WTC11 (cell line): ENCODE measurements around the gene UBAP1. TPM values are rescaled to one million over a fixed set of nuclear protein-coding genes. Genes with fewer than 3 reads are reported as not detected.

Experiments
- ATAC-seq: fragments of 200-7000 bp; cut with Tn5 transposase; 2 replicates; pipeline ENCODE4 v1.10.0; 2021; ENCODE audit warnings: mild to moderate bottlenecking, moderate library complexity
- CTCF ChIA-PET: fragments of 300-600 bp; sonication (Branson Sonifier 250); formaldehyde crosslinking; loops from one replicate; lab custom pipeline; 2021; ENCODE audit warnings: antibody characterized with exemption; lab: Charles Lee
- POLR2A ChIA-PET: fragments of 350-600 bp; sonication (Branson Sonifier 250); formaldehyde crosslinking; loops from one replicate; lab custom pipeline; 2021; ENCODE audit warnings: antibody characterized with exemption; lab: Charles Lee
- DNase-seq: peaks from one replicate; pipeline ENCODE4 v3.0.0; 2021; ENCODE audit warnings: low spot score
- H3K27ac Mint-ChIP-seq: 2 replicates; pipeline ENCODE4 v1.8.0; 2021; ENCODE audit warnings: mixed read lengths
- H3K27me3 Mint-ChIP-seq: 2 replicates; pipeline ENCODE4 v1.8.0; 2021; ENCODE audit warnings: low read depth, mild to moderate bottlenecking, moderate library complexity, mixed read lengths
- H3K36me3 Mint-ChIP-seq: 2 replicates; pipeline ENCODE4 v1.8.0; 2021; ENCODE audit warnings: mixed read lengths
- H3K4me1 Mint-ChIP-seq: 2 replicates; pipeline ENCODE4 v1.8.0; 2022; ENCODE audit warnings: mixed read lengths
- H3K4me3 Mint-ChIP-seq: 2 replicates; pipeline ENCODE4 v1.8.0; 2021; ENCODE audit warnings: mild to moderate bottlenecking, moderate library complexity, mixed read lengths
- H3K9me3 Mint-ChIP-seq: 2 replicates; pipeline ENCODE4 v1.8.0; 2021; ENCODE audit warnings: mixed read lengths
- CREB1 ChIP-seq: sonication (generic); formaldehyde crosslinking; IDR thresholded peaks from 2 replicates; pipeline ENCODE4 v1.8.0; 2023; ENCODE audit warnings: mild to moderate bottlenecking, missing genetic modification reagents
- ELF4 ChIP-seq: sonication (generic); formaldehyde crosslinking; IDR thresholded peaks from 2 replicates; pipeline ENCODE4 v1.8.1; 2022; ENCODE audit warnings: low read depth, mild to moderate bottlenecking, moderate library complexity, missing genetic modification reagents
- EMX1 ChIP-seq: fragments of 250-450 bp; sonication (Bioruptor Pico); IDR thresholded peaks from 2 replicates; pipeline ENCODE4 v1.8.0; 2021; ENCODE audit warnings: mild to moderate bottlenecking
- FOXJ3 ChIP-seq: sonication (generic); formaldehyde crosslinking; IDR thresholded peaks from 2 replicates; pipeline ENCODE4 v1.9.0; 2021; ENCODE audit warnings: missing genetic modification reagents, mild to moderate bottlenecking, borderline replicate concordance
- HMGA2 ChIP-seq: fragments of 250-450 bp; sonication (Bioruptor Pico); IDR thresholded peaks from 2 replicates; pipeline ENCODE4 v1.4.0; 2021; ENCODE audit warnings: mild to moderate bottlenecking, moderate library complexity
- PREB ChIP-seq: sonication (generic); formaldehyde crosslinking; IDR thresholded peaks from 2 replicates; pipeline ENCODE4 v1.8.1; 2022; ENCODE audit warnings: mild to moderate bottlenecking, missing genetic modification reagents, moderate library complexity, borderline replicate concordance
- PRRX2 ChIP-seq: fragments of 250-450 bp; sonication (Bioruptor Pico); IDR thresholded peaks from 2 replicates; pipeline ENCODE4 v1.8.0; 2021; ENCODE audit warnings: mild to moderate bottlenecking
- ZBTB21 ChIP-seq: sonication (generic); formaldehyde crosslinking; IDR thresholded peaks from 2 replicates; pipeline ENCODE4 v1.8.1; 2023; ENCODE audit warnings: mild to moderate bottlenecking, missing genetic modification reagents, borderline replicate concordance
- ZNF219 ChIP-seq: sonication (generic); formaldehyde crosslinking; IDR thresholded peaks from 2 replicates; pipeline ENCODE4 v1.8.0; 2023; ENCODE audit warnings: missing genetic modification reagents, mild to moderate bottlenecking, borderline replicate concordance
- ZNF232 ChIP-seq: sonication (generic); formaldehyde crosslinking; IDR thresholded peaks from 2 replicates; pipeline ENCODE4 v1.8.0; 2022; ENCODE audit warnings: mild to moderate bottlenecking, missing genetic modification reagents
- ZNF671 ChIP-seq: fragments of 250-450 bp; sonication (Bioruptor Pico); IDR thresholded peaks from 2 replicates; pipeline ENCODE4 v1.8.0; 2021; ENCODE audit warnings: mild to moderate bottlenecking
- total RNA-seq: library from RNA; stranded (reverse); gene quantifications from 3 replicates; pipeline ENCODE4 v1.2.3, GENCODE V29; 2021
- TF ChIP-seq, protein P1 (sequence below): sonication (generic); formaldehyde crosslinking; IDR thresholded peaks from 2 replicates; pipeline ENCODE4 v1.8.1; 2023; ENCODE audit warnings: mild to moderate bottlenecking, missing genetic modification reagents, borderline replicate concordance
- TF ChIP-seq, protein P2 (sequence below): fragments of 250-450 bp; sonication (Bioruptor Pico); IDR thresholded peaks from 2 replicates; pipeline ENCODE4 v2.1.2; 2022; ENCODE audit warnings: mild to moderate bottlenecking, moderate library complexity
- TF ChIP-seq, protein P3 (sequence below): sonication (generic); formaldehyde crosslinking; IDR thresholded peaks from 2 replicates; pipeline ENCODE4 v1.8.1; 2023; ENCODE audit warnings: mild to moderate bottlenecking, missing genetic modification reagents, moderate library complexity
- TF ChIP-seq, protein P4 (sequence below): sonication (generic); formaldehyde crosslinking; IDR thresholded peaks from 2 replicates; pipeline ENCODE4 v1.8.0; 2023; ENCODE audit warnings: missing genetic modification reagents, mild to moderate bottlenecking, borderline replicate concordance
- TF ChIP-seq, protein P5 (sequence below): fragments of 250-450 bp; sonication (Bioruptor Pico); IDR thresholded peaks from 2 replicates; pipeline ENCODE4 v1.8.0; 2021; ENCODE audit warnings: mild to moderate bottlenecking
- TF ChIP-seq, protein P6 (sequence below): sonication (generic); formaldehyde crosslinking; IDR thresholded peaks from 2 replicates; pipeline ENCODE4 v1.8.1; 2022; ENCODE audit warnings: low read depth, missing genetic modification reagents, borderline replicate concordance
- TF ChIP-seq, protein P7 (sequence below): sonication (generic); formaldehyde crosslinking; IDR thresholded peaks from 2 replicates; pipeline ENCODE4 v1.8.1; 2023; ENCODE audit warnings: mild to moderate bottlenecking, missing genetic modification reagents, moderate library complexity

UBAP1 gene
- total RNA-seq, 1 experiment from 2014 or later: 23.9 TPM

GRCh38 chr9:34253460-34253837 lies 74.6 kb downstream of the UBAP1 start (continued):
- TF ChIP-seq, protein P1, sequence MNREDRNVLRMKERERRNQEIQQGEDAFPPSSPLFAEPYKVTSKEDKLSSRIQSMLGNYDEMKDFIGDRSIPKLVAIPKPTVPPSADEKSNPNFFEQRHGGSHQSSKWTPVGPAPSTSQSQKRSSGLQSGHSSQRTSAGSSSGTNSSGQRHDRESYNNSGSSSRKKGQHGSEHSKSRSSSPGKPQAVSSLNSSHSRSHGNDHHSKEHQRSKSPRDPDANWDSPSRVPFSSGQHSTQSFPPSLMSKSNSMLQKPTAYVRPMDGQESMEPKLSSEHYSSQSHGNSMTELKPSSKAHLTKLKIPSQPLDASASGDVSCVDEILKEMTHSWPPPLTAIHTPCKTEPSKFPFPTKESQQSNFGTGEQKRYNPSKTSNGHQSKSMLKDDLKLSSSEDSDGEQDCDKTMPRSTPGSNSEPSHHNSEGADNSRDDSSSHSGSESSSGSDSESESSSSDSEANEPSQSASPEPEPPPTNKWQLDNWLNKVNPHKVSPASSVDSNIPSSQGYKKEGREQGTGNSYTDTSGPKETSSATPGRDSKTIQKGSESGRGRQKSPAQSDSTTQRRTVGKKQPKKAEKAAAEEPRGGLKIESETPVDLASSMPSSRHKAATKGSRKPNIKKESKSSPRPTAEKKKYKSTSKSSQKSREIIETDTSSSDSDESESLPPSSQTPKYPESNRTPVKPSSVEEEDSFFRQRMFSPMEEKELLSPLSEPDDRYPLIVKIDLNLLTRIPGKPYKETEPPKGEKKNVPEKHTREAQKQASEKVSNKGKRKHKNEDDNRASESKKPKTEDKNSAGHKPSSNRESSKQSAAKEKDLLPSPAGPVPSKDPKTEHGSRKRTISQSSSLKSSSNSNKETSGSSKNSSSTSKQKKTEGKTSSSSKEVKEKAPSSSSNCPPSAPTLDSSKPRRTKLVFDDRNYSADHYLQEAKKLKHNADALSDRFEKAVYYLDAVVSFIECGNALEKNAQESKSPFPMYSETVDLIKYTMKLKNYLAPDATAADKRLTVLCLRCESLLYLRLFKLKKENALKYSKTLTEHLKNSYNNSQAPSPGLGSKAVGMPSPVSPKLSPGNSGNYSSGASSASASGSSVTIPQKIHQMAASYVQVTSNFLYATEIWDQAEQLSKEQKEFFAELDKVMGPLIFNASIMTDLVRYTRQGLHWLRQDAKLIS: no peak
- TF ChIP-seq ZNF232 (CRISPR knock-in tag) (no peak), ZNF219 (CRISPR knock-in tag) (no peak)
- TF ChIP-seq, protein P2, sequence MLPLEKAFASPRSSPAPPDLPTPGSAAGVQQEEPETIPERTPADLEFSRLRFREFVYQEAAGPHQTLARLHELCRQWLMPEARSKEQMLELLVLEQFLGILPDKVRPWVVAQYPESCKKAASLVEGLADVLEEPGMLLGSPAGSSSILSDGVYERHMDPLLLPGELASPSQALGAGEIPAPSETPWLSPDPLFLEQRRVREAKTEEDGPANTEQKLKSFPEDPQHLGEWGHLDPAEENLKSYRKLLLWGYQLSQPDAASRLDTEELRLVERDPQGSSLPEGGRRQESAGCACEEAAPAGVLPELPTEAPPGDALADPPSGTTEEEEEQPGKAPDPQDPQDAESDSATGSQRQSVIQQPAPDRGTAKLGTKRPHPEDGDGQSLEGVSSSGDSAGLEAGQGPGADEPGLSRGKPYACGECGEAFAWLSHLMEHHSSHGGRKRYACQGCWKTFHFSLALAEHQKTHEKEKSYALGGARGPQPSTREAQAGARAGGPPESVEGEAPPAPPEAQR (CRISPR knock-in tag): no peak
- TF ChIP-seq, all 79 proteins: peak for 0

- CTCF ChIA-PET: interaction anchor here (0.7 to 4.6 kb wide), 11 partner anchors 9 to 181 kb away, joined by 3 to 33 read pairs (median 7); partner anchors contain the start of gene MYORG
- no peak overlapping the region for H3K27ac Mint-ChIP-seq
- no peak for DNase-seq
- POLR2A ChIA-PET: no interaction called here
- H3K9me3 Mint-ChIP-seq: no peaks in the 10 kb centered on the region
- no peak overlapping the region for H3K4me3 Mint-ChIP-seq
- peaks cover 8% of the 10 kb centered on the region; the same call in 1 of the 2 replicates for H3K36me3 Mint-ChIP-seq
- ATAC-seq: no peak
- H3K27me3 Mint-ChIP-seq: no peaks in the 10 kb centered on the region
- H3K4me1 Mint-ChIP-seq: no peaks in the 10 kb centered on the region
- TF ChIP-seq, protein P3, sequence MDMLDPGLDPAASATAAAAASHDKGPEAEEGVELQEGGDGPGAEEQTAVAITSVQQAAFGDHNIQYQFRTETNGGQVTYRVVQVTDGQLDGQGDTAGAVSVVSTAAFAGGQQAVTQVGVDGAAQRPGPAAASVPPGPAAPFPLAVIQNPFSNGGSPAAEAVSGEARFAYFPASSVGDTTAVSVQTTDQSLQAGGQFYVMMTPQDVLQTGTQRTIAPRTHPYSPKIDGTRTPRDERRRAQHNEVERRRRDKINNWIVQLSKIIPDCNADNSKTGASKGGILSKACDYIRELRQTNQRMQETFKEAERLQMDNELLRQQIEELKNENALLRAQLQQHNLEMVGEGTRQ (CRISPR knock-in tag): no peak
- TF ChIP-seq FOXJ3 (CRISPR knock-in tag): no peak
- no peak for TF ChIP-seq PREB (CRISPR knock-in tag)
- TF ChIP-seq, protein P4, sequence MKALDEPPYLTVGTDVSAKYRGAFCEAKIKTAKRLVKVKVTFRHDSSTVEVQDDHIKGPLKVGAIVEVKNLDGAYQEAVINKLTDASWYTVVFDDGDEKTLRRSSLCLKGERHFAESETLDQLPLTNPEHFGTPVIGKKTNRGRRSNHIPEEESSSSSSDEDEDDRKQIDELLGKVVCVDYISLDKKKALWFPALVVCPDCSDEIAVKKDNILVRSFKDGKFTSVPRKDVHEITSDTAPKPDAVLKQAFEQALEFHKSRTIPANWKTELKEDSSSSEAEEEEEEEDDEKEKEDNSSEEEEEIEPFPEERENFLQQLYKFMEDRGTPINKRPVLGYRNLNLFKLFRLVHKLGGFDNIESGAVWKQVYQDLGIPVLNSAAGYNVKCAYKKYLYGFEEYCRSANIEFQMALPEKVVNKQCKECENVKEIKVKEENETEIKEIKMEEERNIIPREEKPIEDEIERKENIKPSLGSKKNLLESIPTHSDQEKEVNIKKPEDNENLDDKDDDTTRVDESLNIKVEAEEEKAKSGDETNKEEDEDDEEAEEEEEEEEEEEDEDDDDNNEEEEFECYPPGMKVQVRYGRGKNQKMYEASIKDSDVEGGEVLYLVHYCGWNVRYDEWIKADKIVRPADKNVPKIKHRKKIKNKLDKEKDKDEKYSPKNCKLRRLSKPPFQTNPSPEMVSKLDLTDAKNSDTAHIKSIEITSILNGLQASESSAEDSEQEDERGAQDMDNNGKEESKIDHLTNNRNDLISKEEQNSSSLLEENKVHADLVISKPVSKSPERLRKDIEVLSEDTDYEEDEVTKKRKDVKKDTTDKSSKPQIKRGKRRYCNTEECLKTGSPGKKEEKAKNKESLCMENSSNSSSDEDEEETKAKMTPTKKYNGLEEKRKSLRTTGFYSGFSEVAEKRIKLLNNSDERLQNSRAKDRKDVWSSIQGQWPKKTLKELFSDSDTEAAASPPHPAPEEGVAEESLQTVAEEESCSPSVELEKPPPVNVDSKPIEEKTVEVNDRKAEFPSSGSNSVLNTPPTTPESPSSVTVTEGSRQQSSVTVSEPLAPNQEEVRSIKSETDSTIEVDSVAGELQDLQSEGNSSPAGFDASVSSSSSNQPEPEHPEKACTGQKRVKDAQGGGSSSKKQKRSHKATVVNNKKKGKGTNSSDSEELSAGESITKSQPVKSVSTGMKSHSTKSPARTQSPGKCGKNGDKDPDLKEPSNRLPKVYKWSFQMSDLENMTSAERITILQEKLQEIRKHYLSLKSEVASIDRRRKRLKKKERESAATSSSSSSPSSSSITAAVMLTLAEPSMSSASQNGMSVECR: no peak
- TF ChIP-seq, protein P5, sequence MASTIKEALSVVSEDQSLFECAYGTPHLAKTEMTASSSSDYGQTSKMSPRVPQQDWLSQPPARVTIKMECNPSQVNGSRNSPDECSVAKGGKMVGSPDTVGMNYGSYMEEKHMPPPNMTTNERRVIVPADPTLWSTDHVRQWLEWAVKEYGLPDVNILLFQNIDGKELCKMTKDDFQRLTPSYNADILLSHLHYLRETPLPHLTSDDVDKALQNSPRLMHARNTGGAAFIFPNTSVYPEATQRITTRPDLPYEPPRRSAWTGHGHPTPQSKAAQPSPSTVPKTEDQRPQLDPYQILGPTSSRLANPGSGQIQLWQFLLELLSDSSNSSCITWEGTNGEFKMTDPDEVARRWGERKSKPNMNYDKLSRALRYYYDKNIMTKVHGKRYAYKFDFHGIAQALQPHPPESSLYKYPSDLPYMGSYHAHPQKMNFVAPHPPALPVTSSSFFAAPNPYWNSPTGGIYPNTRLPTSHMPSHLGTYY: no peak
- no peak for TF ChIP-seq ZBTB21 (CRISPR knock-in tag)
- TF ChIP-seq, protein P6, sequence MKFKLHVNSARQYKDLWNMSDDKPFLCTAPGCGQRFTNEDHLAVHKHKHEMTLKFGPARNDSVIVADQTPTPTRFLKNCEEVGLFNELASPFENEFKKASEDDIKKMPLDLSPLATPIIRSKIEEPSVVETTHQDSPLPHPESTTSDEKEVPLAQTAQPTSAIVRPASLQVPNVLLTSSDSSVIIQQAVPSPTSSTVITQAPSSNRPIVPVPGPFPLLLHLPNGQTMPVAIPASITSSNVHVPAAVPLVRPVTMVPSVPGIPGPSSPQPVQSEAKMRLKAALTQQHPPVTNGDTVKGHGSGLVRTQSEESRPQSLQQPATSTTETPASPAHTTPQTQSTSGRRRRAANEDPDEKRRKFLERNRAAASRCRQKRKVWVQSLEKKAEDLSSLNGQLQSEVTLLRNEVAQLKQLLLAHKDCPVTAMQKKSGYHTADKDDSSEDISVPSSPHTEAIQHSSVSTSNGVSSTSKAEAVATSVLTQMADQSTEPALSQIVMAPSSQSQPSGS (CRISPR knock-in tag): no peak
- TF ChIP-seq, protein P7, sequence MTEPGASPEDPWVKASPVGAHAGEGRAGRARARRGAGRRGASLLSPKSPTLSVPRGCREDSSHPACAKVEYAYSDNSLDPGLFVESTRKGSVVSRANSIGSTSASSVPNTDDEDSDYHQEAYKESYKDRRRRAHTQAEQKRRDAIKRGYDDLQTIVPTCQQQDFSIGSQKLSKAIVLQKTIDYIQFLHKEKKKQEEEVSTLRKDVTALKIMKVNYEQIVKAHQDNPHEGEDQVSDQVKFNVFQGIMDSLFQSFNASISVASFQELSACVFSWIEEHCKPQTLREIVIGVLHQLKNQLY (CRISPR knock-in tag): no peak
- no peak for TF ChIP-seq ELF4 (CRISPR knock-in tag)
- TF ChIP-seq ZNF232 (CRISPR knock-in tag): no peak
- no peak for TF ChIP-seq HMGA2 (CRISPR knock-in tag)
- TF ChIP-seq CREB1 (CRISPR knock-in tag): no peak
- no peak for TF ChIP-seq EMX1 (CRISPR knock-in tag)
- no peak for TF ChIP-seq ZNF671 (CRISPR knock-in tag)
- TF ChIP-seq PRRX2 (CRISPR knock-in tag): no peak
Measured at GRCh38 chr9:34254141-34254913, 75.5 kb downstream of the UBAP1 start.
